ENCODE measurements around the gene TRIM36. TPM values are rescaled to one million over a fixed set of nuclear protein-coding genes. Genes with fewer than 3 reads are reported as not detected.

TRIM36 gene
- total RNA-seq, 2 donors from 2014 or later = 0.37 to 0.57 TPM

- intact Hi-C loops (cut with DNase I) = no loop called here
Measured at GRCh38 chr5:115168829-115169486, 750 bp downstream of the TRIM36 start.

GRCh38 chr5:115166744-115167393, 2.8 kb downstream of the TRIM36 start:
- no peak for DNase-seq (ENCODE audit: low spot score)
- intact Hi-C loops (cut with DNase I) = no loop called here

More at GRCh38 chr5:115168829-115169486, 750 bp downstream of the TRIM36 start:
- no peak for DNase-seq (ENCODE audit: low spot score)

GRCh38 chr5:115165790-115166189, 3.9 kb downstream of the TRIM36 start:
- DNase-seq (ENCODE audit: low spot score) = peak; percentile 73
- intact Hi-C loops (cut with DNase I) = no loop called here

- intact Hi-C loops (cut with DNase I) = no loop called here
- DNase-seq (ENCODE audit: low spot score) = no peak
Measured at GRCh38 chr5:115160975-115161475, 8.7 kb downstream of the TRIM36 start.

- DNase-seq (ENCODE audit: low spot score) = no peak
- intact Hi-C loops (cut with DNase I) = no loop called here
Measured at GRCh38 chr5:115151208-115151805, 18.4 kb downstream of the TRIM36 start.

- no peak for DNase-seq (ENCODE audit: low spot score)
- intact Hi-C loops (cut with DNase I) = no loop called here
Measured at GRCh38 chr5:115150512-115150911, 19.2 kb downstream of the TRIM36 start.

- no peak for DNase-seq (ENCODE audit: low spot score)
- intact Hi-C loops (cut with DNase I) = no loop called here
Measured at GRCh38 chr5:115147052-115147451, 22.7 kb downstream of the TRIM36 start.

- no peak for DNase-seq (ENCODE audit: low spot score)
- intact Hi-C loops (cut with DNase I) = no loop called here
Measured at GRCh38 chr5:115136294-115136693, 33.4 kb downstream of the TRIM36 start.

- intact Hi-C loops (cut with DNase I) = no loop called here
Measured at GRCh38 chr5:115132465-115132864, 37.2 kb downstream of the TRIM36 start.

GRCh38 chr5:115126303-115126702, 43.4 kb downstream of the TRIM36 start:
- no peak for DNase-seq (ENCODE audit: low spot score)
- intact Hi-C loops (cut with DNase I) = no loop called here

More at GRCh38 chr5:115132465-115132864, 37.2 kb downstream of the TRIM36 start:
- no peak for DNase-seq (ENCODE audit: low spot score)

GRCh38 chr5:115124741-115125140, 45.0 kb downstream of the TRIM36 start:
- no peak for DNase-seq (ENCODE audit: low spot score)
- intact Hi-C loops (cut with DNase I) = no loop called here

GRCh38 chr5:115116001-115116400, 53.7 kb downstream of the TRIM36 start:
- DNase-seq (ENCODE audit: low spot score) = no peak
- intact Hi-C loops (cut with DNase I) = no loop called here

GRCh38 chr5:115109840-115110239, 59.9 kb downstream of the TRIM36 start:
- intact Hi-C loops (cut with DNase I) = no loop called here
- DNase-seq (ENCODE audit: low spot score) = no peak

GRCh38 chr5:115109356-115109755, 60.4 kb downstream of the TRIM36 start:
- intact Hi-C loops (cut with DNase I) = no loop called here
- DNase-seq (ENCODE audit: low spot score) = no peak

- DNase-seq (ENCODE audit: low spot score) = no peak
- intact Hi-C loops (cut with DNase I) = no loop called here
Measured at GRCh38 chr5:115100319-115100955, 69.3 kb downstream of the TRIM36 start.

GRCh38 chr5:115098041-115098702, 71.5 kb downstream of the TRIM36 start:
- DNase-seq (ENCODE audit: low spot score) = no peak
- intact Hi-C loops (cut with DNase I) = no loop called here

GRCh38 chr5:115097236-115097635, 72.5 kb downstream of the TRIM36 start:
- DNase-seq (ENCODE audit: low spot score) = no peak
- intact Hi-C loops (cut with DNase I) = no loop called here

GRCh38 chr5:115096034-115096769, 73.5 kb downstream of the TRIM36 start:
- intact Hi-C loops (cut with DNase I) = no loop called here

GRCh38 chr5:115087951-115088350, 81.8 kb downstream of the TRIM36 start:
- intact Hi-C loops (cut with DNase I) = no loop called here
- DNase-seq (ENCODE audit: low spot score) = no peak

More at GRCh38 chr5:115096034-115096769, 73.5 kb downstream of the TRIM36 start:
- no peak for DNase-seq (ENCODE audit: low spot score)
